PFSK-1 (cell line): ENCODE results near the gene CREB3.

Experiments used
- POLR2AphosphoS5 ChIP-seq: IDR thresholded peaks from 2 replicates; pipeline ENCODE4 v1.6.1; 2012; ENCODE audit warnings: low read depth, mild to moderate bottlenecking, control low read depth, low read length, moderate library complexity
- REST ChIP-seq, 2 experiments: IDR thresholded peaks; 2 replicates each; pipeline versions ENCODE4 v1.6.1 to v1.8.0; 2011 to 2012; ENCODE audit warnings: low read depth in 2 of 2, low read length in 2 of 2, control low read depth in 1 of 2, inconsistent platforms in 1 of 2, mild to moderate bottlenecking in 1 of 2, moderate library complexity in 1 of 2; ENCODE audit not compliant: insufficient read depth in 1 of 2
- TAF1 ChIP-seq: IDR thresholded peaks from 2 replicates; pipeline ENCODE4 v1.6.1; 2012; ENCODE audit warnings: low read length, control low read depth, borderline replicate concordance; ENCODE audit not compliant: insufficient read depth

GRCh38 chr9:35711501-35712428 is 20.7 kb upstream of the CREB3 start:
- TF ChIP-seq POLR2AphosphoS5 (no peak), TAF1 (no peak), REST (IDR thresholded peaks at IDR 0.05; ENCODE audit: insufficient read depth in 1 of 2, low read depth in 2 of 2, low read length in 2 of 2) (no peak)
